GM19372 (cell line): ENCODE results near the gene DLGAP1.
"Not testable (repeated sequence)": the region's sequence is repeated elsewhere in the genome, so short reads cannot be mapped to it uniquely, and the experiment has no call there.

Source experiments
- ATAC-seq: cut with Tn5 transposase; IDR thresholded peaks from one replicate; pipeline ENCODE4 v1.9.1; 2021; ENCODE audit warnings: mild to moderate bottlenecking, low read depth, moderate library complexity; ENCODE audit not compliant: unreplicated experiment

Gene DLGAP1

DNA sequence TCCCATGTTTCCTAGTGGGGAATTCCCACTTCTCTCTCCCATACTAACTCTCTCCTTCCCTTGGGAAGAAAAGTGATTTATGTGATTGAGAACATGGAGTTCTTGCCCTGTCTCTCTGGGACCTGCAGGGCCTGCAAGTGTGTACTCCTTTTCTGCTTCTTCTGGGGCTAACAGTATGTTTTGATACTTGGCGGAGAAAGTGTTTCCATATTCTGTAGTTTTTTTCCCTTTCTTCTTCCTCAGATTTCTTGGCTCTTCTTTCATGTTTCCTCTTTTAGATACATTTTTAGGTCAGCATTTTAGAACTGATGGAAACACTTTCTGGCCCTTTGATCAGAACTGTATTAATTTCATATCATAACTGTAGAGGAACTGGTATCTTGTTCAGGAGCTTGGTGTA, 352.2 kb downstream of the DLGAP1 start:
- ATAC-seq, result no peak

GRCh38 chr18:4101009-4101408, 354.1 kb downstream of the DLGAP1 start:
- ATAC-seq, result no peak

GRCh38 chr18:4096486-4096885, 358.6 kb downstream of the DLGAP1 start:
- no peak for ATAC-seq

- no peak for ATAC-seq
Observed at GRCh38 chr18:4093676-4094075, 361.4 kb downstream of the DLGAP1 start.

DNA sequence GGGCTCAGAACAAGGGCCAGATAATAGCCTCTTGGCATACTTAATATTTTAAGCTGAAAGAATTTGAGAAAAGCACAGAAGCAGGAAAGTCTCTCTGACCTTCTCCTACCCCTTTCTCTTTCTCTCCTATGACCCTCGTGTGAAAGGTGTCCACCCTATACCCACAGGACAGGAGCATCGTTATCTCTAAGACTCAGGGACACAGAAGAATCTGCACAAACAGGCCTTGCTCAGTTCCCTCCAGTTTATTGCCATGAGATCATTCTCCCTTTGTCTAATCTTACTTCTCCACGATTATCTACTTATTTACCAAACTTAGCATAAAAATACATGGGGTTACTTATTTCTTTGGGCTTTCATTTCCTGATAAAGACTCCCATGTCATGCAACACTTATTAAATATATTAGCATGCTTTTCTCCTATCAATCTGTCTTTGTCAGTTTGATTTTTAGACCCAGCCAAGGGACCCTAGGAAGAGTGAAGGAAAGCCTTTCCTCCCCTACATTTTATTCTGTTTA, 370.7 kb downstream of the DLGAP1 start:
- no peak for ATAC-seq

- no peak for ATAC-seq
Observed at GRCh38 chr18:4078246-4078645, 376.9 kb downstream of the DLGAP1 start.

DNA sequence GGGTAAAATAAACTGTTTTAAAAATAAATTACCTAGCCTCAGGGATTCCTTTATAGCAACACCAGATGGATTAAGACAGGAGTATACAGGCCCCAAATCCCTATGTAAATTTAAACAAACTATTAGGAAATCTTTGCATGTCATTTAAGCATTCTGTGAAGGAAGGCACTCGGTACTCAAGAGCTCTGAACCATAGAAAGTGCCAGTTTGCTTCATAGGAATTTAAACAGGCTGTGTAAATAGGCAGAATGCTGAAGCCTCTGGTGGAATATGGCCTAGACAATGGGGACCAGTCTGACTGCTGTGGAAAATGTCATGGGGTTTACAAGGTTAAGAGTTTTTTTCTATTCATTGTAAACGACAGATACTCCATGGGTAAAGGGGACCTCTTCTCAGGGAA, 377.4 kb downstream of the DLGAP1 start:
- ATAC-seq, result no peak

GRCh38 chr18:4077204-4077603, 377.9 kb downstream of the DLGAP1 start:
- ATAC-seq, result no peak

DNA sequence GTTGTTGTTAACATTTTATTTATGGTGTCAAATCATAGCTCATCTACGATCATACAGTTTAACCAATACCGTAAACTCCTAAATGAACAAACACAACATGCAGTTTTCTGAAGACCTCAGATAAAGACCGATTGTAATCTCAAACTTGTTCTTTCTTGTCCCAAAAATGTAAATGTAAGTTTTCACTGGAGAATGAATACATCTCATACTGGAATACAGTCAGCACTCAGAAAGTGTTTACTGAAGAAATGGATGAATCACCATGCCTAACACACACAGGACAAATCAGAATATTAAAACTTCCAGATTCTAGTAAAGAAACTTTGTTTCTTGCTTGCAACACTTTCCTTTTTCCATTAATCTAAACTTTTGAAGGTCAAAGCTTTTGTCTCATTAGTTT, 380.5 kb downstream of the DLGAP1 start:
- ATAC-seq, result no peak

- no peak for ATAC-seq
Observed at GRCh38 chr18:4069183-4069582, 385.9 kb downstream of the DLGAP1 start.

DNA sequence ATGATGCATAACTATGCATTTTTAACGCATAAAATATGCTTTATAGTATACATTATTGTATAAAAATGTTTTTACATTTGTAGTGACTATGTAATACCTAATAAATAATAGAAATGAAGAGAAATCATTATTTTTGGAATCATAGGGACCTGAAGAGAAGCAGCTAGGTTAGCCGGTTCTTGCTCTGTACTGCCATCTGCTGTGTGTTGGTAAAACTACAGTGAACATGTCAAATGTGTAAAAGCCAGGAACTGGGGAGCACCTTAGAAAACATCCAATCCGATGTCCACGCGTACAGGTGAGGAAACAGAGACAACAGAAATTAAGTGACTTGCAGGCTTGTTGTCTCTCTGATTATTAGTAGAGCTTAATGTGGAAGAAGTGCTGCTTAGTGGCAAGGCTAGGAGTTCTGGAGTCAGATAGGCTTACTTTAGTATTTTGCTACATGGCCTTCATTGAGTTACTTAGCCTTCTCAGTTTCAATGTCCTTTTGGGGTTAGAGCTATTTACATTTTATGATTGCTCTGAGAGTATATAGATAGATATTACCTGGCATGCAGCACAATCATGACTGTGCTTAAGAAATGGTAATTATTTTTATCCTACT, 386.5 kb downstream of the DLGAP1 start:
- peak; percentile 78 for ATAC-seq

DNA sequence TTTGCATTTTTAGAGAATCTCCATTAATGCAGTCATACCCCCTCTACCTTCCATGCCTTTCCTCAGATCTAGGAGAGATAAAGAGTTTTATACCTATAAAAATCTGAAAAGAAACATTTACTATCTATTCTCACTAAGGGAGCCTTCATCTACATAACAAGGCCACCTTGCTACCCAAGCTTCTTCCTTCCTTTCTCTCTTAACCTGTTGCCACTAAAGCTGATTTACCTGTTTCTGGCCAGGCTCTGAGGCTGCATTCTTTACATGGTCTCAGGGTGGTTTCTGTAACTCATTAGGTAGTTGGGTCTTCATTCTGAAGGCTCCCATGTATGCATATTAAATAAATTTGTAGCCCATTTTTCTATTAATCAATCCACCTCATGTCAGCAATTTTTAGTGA, 391.6 kb downstream of the DLGAP1 start:
- ATAC-seq, result no peak

DNA sequence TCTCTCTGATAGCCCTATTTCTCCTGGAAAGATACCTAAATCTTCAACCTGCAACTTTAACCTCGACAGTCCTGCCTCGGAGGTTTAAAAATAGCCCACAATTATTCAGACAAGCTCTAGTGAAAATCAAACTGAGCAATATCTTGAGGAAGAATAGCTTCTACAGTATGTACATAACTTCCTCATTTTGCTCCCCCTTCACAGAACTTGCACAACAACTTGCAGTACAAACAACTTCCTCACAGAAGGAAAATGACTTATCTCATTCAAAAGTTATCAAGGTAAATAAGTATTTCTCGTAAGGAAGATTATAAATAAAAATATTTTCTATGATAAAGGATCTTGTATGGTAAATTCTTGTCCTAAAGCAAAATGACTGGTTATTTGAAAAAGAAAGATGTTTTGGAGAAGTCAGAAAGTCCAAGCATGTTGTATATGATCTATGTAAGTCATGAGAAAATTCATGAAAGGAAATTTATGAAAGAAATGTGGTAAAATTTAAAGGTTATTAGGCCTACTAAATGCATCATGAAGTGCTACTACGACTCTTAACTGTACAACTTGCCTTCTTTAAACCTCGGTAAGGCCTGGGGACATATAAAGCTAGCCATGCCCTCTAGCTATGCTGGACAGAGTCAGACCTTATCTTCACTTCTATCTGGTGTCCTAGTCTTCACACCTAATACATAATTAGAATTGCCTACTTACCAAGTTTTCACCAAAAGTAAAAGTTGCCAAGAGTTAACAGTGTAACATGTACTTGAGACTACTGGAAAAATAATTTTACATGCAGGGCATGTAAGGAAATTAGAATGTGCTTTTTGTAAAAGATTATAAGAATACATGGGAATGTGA, 394.5 kb downstream of the DLGAP1 start:
- no peak for ATAC-seq

DNA sequence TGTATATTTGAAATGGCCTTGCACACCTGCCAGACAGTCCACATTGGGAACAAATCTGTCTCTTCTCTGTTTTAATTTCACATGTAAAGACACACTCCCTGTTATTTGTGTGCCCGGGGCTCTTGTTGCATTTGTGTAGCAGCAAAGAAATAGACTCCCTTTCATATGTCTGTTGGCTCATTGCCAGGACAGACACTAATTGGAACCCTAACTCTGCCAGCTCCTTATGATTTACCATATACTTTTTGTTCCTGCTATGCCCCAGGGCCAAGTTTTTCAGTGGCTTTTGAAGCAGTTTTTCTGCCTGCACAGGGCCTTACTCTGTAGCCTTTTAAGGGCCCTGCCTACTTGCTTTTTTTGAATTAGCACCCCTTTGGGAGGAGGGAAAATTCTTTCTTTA, 396.9 kb downstream of the DLGAP1 start:
- ATAC-seq, result no peak

GRCh38 chr18:4040391-4041092, 414.6 kb downstream of the DLGAP1 start:
- no peak for ATAC-seq

DNA sequence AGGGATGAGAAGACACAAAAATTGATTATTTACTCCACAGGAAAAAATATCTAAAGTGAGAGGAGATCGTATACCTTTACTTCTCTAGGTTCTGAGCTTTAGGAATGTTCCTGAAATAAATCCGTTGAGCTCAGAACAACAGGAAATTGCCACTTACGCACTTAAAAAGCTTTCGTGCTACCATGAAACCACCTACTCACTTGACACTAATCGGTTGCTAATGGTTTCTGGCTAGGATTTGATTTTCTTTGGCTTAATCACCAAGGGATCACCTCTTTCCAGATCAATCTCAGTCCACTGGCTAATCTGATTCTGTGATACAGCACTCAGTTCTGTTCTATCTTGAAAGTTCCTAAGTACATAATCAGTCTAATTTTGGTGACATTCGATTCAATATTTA, 419.6 kb downstream of the DLGAP1 start:
- no peak for ATAC-seq

DNA sequence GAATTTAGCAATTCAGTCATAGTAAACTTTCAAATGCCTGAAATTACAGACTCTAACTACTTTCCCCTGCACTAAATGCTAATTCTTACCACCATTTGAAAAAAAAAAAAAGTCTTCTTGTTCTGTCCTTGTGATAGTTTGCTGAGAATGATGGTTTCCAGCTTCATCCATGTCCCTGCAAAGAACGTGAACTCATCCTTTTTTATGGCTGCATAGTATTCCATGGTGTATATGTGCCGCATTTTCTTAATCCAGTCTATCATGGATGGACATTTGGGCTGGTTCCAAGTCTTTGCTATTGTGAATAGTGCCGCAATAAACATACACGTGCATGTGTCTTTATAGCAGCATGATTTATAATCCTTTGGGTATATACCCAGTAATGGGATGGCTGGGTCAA, 420.3 kb downstream of the DLGAP1 start:
- not testable (repeated sequence) for ATAC-seq

DNA sequence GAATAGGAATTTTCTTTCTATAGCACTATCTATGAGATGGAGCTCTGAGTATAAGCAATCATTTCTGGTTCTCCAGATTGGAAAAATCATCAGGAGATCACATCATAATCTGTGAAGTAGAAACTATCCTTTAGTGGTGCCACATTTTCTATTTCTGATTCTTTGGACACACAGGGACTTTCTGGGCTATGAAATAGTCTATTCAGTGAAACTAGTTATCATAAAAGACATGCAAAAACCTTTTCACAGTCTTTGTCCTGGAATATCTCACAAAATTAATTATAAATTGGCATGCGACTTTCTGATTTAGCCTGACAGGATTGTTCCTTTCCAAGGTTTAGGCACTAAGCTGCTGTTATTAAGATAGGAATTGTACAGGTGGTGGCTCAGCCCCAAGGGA, 428.6 kb downstream of the DLGAP1 start:
- no peak for ATAC-seq

DNA sequence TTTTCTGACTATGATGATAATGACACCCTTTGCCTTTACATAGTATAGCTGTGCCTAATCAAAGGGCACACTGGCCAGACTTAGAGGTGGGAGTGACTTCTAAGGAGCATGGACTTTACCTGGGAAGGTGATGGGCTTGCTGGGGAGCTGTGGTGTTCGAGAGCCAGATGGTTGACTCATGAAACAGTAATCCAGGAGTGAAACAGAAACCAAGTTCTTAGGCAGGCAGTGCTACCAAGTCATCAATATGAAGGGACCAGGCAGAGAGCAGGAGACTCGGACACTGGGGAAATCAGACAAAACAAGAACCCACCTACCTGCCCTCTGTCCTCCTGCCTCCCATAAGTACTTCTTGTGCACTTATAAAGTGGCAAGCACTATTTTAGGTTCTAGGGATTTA, 430.4 kb downstream of the DLGAP1 start:
- ATAC-seq, result no peak

- ATAC-seq, result not testable (repeated sequence)
Observed at GRCh38 chr18:4022749-4023148, 432.4 kb downstream of the DLGAP1 start.

DNA sequence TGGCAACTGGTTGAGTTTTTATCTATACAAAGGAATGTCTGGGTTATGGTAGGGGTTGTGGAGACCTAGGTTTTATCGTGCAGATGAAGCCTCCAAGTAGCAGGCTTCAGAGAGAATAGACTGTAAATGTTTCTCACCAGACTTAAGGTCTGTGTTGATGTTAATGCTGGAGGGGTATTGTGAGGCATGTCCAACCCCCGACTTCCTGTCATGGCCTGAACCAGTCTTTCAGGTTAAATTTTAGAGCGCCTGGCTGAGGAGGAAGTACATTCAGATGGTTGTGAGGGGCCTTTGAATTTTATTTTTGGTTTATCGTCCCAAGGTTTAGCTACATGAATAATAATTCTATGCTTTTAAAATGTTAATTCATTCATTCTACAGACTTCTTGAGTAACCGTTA, 435.1 kb downstream of the DLGAP1 start:
- ATAC-seq, result no peak
